HG02642 (cell line): ENCODE data around the gene AOX1.
"Not testable (repeated sequence)": the region's sequence is repeated elsewhere in the genome, so short reads cannot be mapped to it uniquely, and the experiment has no call there.

Source experiments
- ATAC-seq: cut with Tn5 transposase; IDR thresholded peaks from one replicate; pipeline ENCODE4 v1.9.1; 2021; ENCODE audit warnings: mild to moderate bottlenecking; ENCODE audit not compliant: unreplicated experiment, poor library complexity

Gene AOX1

GRCh38 chr2:200662727-200663126 lies 76.9 kb downstream of the AOX1 start:
- ATAC-seq: no peak

GRCh38 chr2:200664770-200665494 lies 79.1 kb downstream of the AOX1 start:
- ATAC-seq: no peak

GRCh38 chr2:200665626-200666453 lies 80.0 kb downstream of the AOX1 start:
- ATAC-seq: no peak

GRCh38 chr2:200667413-200667812 lies 81.6 kb downstream of the AOX1 start:
- no peak for ATAC-seq

- ATAC-seq: no peak
Measured at GRCh38 chr2:200668478-200668877, 82.7 kb downstream of the AOX1 start.

- ATAC-seq: no peak
Measured at GRCh38 chr2:200669308-200669707, 83.5 kb downstream of the AOX1 start.

- ATAC-seq: no peak
Measured at GRCh38 chr2:200670313-200670712, 84.5 kb downstream of the AOX1 start.

GRCh38 chr2:200670751-200671150 lies 84.9 kb downstream of the AOX1 start:
- ATAC-seq: no peak

- ATAC-seq: no peak
Measured at GRCh38 chr2:200673191-200673590, 87.4 kb downstream of the AOX1 start.

GRCh38 chr2:200674837-200675236 lies 89.0 kb downstream of the AOX1 start:
- no peak for ATAC-seq

- no peak for ATAC-seq
Measured at GRCh38 chr2:200677171-200677570, 91.4 kb downstream of the AOX1 start.

- ATAC-seq: no peak
Measured at GRCh38 chr2:200677721-200678532, 92.1 kb downstream of the AOX1 start.

- ATAC-seq: no peak
Measured at GRCh38 chr2:200679127-200679526, 93.3 kb downstream of the AOX1 start.

GRCh38 chr2:200679535-200679934 lies 93.7 kb downstream of the AOX1 start:
- ATAC-seq: no peak

GRCh38 chr2:200681697-200682096 lies 95.9 kb downstream of the AOX1 start:
- ATAC-seq: no peak

GRCh38 chr2:200682407-200682806 lies 96.6 kb downstream of the AOX1 start:
- not testable (repeated sequence) for ATAC-seq

GRCh38 chr2:200687922-200688920 lies 102.4 kb downstream of the AOX1 start:
- ATAC-seq: no peak

GRCh38 chr2:200689115-200689514 lies 103.3 kb downstream of the AOX1 start:
- ATAC-seq: no peak

- ATAC-seq: no peak
Measured at GRCh38 chr2:200693836-200694470, 108.1 kb downstream of the AOX1 start.
